Measurements from ENCODE around the gene CTNNA3. TPM values are rescaled to one million over a fixed set of nuclear protein-coding genes. Genes with fewer than 3 reads are reported as not detected.

Gene CTNNA3
- total and polyA plus RNA-seq, 12 donors = 2.0 to 213 (median 171) TPM

- peak in 4 of 8 donors; percentile 54 to 68 (median 64) for ATAC-seq
- no peak for TF ChIP-seq CTCF (IDR thresholded peaks at IDR 0.05)
- H3K4me3 ChIP-seq = peak overlapping the region in 9 of 10 donors; percentile 3 to 41 (median 37)
- peak overlapping the region in 9 of 10 donors; percentile 23 to 67 (median 52) for H3K27ac ChIP-seq
- WGBS, 2 donors = 39 to 43% methylated on average over 3 of the region's 3 CpGs
- DNase-seq = no peak
- H3K27me3 ChIP-seq = no peaks in the 10 kb centered on the region
- intact Hi-C loops (cut with DNase I) = loop anchor here in 6 of 10 donors (1.0 to 10.0 kb wide), 5 partner anchors 32 to 112 kb away; partner anchors contain the start of gene CTNNA3 (in 1 of the 6)
- H3K9me3 ChIP-seq = no peaks in the 10 kb centered on the region
- H3K4me1 ChIP-seq = peaks cover 0 to 46% (median 7%) of the 10 kb centered on the region in 9 donors
- H3K36me3 ChIP-seq = no peaks in the 10 kb centered on the region
Measured at GRCh38 chr10:67664942-67665341, 31.1 kb downstream of the CTNNA3 start.

DNA sequence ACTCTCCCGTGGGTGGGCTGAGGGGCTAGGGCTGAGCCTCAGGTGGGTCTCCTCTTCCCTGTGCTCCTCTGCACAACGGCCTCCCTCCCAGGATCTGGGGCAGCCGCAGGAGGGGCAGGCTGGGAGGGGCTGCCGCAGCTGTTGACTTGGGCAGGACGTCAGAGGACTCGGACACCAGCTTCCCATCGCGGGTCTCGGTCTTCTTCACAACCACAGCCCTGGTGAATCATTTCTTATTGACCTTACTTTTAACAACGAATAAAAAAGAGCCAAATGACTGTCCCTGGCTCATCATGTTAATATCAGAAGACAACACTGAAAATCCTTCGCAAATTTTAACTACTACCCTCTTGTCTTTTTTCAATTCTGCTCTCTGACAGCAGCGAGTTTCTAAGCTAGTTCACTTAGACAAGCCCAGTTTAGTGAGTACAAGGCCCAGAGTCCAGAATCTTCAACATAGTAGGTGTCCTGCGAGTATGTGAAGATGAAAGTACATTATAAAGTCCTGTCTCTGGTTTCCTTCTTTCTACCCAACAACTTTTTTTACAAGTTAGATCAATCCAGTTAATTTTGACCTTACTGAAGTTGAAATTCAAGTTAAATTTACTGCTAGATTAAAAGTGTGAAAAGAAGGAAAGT is 32.4 kb downstream of the CTNNA3 start:
- ATAC-seq = peak in 2 of 8 donors; percentile 20 to 21

GRCh38 chr10:67662415-67662814 is 33.6 kb downstream of the CTNNA3 start:
- 71 to 79% methylated on average over 3 of the region's 3 CpGs for WGBS, 2 donors
- no peak for DNase-seq
- intact Hi-C loops (cut with DNase I) = loop anchor here in 2 of 10 donors (10.0 kb wide), 2 partner anchors 102 to 112 kb away; no protein-coding TSS in a partner anchor
- peaks cover 0 to 50% (median 7%) of the 10 kb centered on the region in 9 donors for H3K4me1 ChIP-seq
- no peak overlapping the region for H3K4me3 ChIP-seq
- ATAC-seq = no peak
- peak overlapping the region in 3 of 10 donors; percentile 8 to 65 (median 57) for H3K27ac ChIP-seq
- H3K9me3 ChIP-seq = no peaks in the 10 kb centered on the region
- no peaks in the 10 kb centered on the region for H3K36me3 ChIP-seq
- TF ChIP-seq CTCF (IDR thresholded peaks at IDR 0.05) = no peak
- H3K27me3 ChIP-seq = no peaks in the 10 kb centered on the region

More for the DNA sequence above, 32.4 kb downstream of the CTNNA3 start:
- Histone ChIP-seq H3K9me3 (no peaks in the 10 kb centered on the region), H3K4me1 (peaks cover 0 to 47% (median 7%) of the 10 kb centered on the region in 9 donors), H3K27ac (peak overlapping the region in 8 of 10 donors; percentile 41 to 65 (median 54)), H3K4me3 (peak overlapping the region in 4 of 10 donors; percentile 3 to 5 (median 4)), H3K27me3 (no peaks in the 10 kb centered on the region), H3K36me3 (no peaks in the 10 kb centered on the region)
- intact Hi-C loops (cut with DNase I) = loop anchor here in 2 of 10 donors (2.0 to 10.0 kb wide), 3 partner anchors 33 to 111 kb away; partner anchors contain the start of gene CTNNA3 (in 1 of the 2)
- peak in 1 of 2 donors; percentile 12 for DNase-seq
- TF ChIP-seq CTCF (IDR thresholded peaks at IDR 0.05) = no peak
- 49 to 51% methylated on average over 13 of the region's 13 CpGs for WGBS, 2 donors

DNA sequence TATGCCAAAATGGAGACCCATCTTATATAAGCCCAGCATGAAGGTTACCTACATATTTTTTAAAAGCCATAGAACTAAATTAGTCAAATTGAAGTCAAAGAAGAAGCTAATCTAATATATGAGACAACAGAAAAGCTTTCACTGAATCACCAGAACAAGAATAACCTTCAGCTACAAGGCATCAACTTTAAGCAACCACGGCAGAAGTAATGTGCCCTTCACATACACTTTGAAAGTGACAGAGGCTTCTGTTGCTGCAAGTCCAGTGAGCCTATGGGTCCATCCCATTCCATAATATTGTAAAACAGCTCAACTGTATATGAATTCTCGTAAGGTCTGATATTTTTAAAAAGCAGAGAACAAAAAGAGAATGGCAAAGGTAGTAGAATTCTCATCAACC is 36.5 kb downstream of the CTNNA3 start:
- ATAC-seq = peak in 5 of 8 donors; percentile 38 to 75 (median 49)

More for the DNA sequence above, 36.5 kb downstream of the CTNNA3 start:
- H3K27me3 ChIP-seq = no peaks in the 10 kb centered on the region
- H3K4me1 ChIP-seq = peaks cover 0 to 40% (median 6%) of the 10 kb centered on the region in 9 donors
- no peak overlapping the region for H3K4me3 ChIP-seq
- H3K36me3 ChIP-seq = no peaks in the 10 kb centered on the region
- H3K27ac ChIP-seq = peak overlapping the region in 6 of 10 donors; percentile 44 to 61 (median 52)
- WGBS, 2 donors = 67 to 70% methylated on average over 2 of the region's 2 CpGs
- no peak for TF ChIP-seq CTCF (IDR thresholded peaks at IDR 0.05)
- intact Hi-C loops (cut with DNase I) = no loop called here
- no peaks in the 10 kb centered on the region for H3K9me3 ChIP-seq
- no peak for DNase-seq
